Peyer's patch (tissue), 4 donors: ENCODE measurements around the gene RSPH9. TPM values are rescaled to one million over a fixed set of nuclear protein-coding genes. Genes with fewer than 3 reads are reported as not detected.

Experiments
- DNase-seq, 3 donors: peaks; one replicate each; pipeline ENCODE4 v3.0.0-alpha.2; 2017 to 2019
- H3K27ac ChIP-seq, 4 donors: fragments of 200-600 bp; sonication (generic); one replicate each; pipeline ENCODE4 v1.5.1; 2016 to 2019
- H3K27me3 ChIP-seq, 2 donors: fragments of 200-600 bp; sonication (generic); one replicate each; pipeline ENCODE4 v1.5.1; 2019
- H3K36me3 ChIP-seq, 3 donors: fragments of 200-600 bp; sonication (generic); one replicate each; pipeline ENCODE4 v1.5.1; 2016 to 2019
- H3K4me1 ChIP-seq, 4 donors: fragments of 200-600 bp; sonication (generic); one replicate each; pipeline ENCODE4 v1.5.1; 2016 to 2019
- H3K4me3 ChIP-seq, 4 donors: fragments of 200-600 bp; sonication (generic); 1 replicate in 3 of 4; 2 replicates in 1 of 4; pipeline ENCODE4 v1.5.1; 2016 to 2019; ENCODE audit warnings: mild to moderate bottlenecking in 1 of 4
- H3K9me3 ChIP-seq, 4 donors: fragments of 200-600 bp; sonication (generic); one replicate each; pipeline ENCODE4 v1.5.1; 2016 to 2019; ENCODE audit warnings: mild to moderate bottlenecking in 1 of 4
- POLR2A ChIP-seq, 2 donors: fragments of 450-650 bp; IDR thresholded peaks; one replicate each; pipeline ENCODE4 v1.5.1; 2017; ENCODE audit warnings: antibody characterized with exemption in 2 of 2, mild to moderate bottlenecking in 2 of 2, moderate library complexity in 2 of 2
- total RNA-seq, 4 donors: library from RNA; depleted of rRNA; stranded (reverse); fragments of >200 nt; gene quantifications; one replicate each; pipeline ENCODE4 v1.1.0, GENCODE V29; 2016
- TF ChIP-seq, protein P1 (sequence below), 6 experiments: fragments of 450-650 bp in 4 of 6; fragments of 200-600 bp in 2 of 6; sonication (generic) in 1 of 6; IDR thresholded peaks; one replicate each; pipeline ENCODE4 v1.5.1; 2017 to 2019; ENCODE audit warnings: antibody characterized with exemption in 6 of 6, mild to moderate bottlenecking in 3 of 6, moderate library complexity in 1 of 6

The RSPH9 gene
- total RNA-seq, 4 donors from 2014 or later = 1.7 TPM; not detected in 3

DNA sequence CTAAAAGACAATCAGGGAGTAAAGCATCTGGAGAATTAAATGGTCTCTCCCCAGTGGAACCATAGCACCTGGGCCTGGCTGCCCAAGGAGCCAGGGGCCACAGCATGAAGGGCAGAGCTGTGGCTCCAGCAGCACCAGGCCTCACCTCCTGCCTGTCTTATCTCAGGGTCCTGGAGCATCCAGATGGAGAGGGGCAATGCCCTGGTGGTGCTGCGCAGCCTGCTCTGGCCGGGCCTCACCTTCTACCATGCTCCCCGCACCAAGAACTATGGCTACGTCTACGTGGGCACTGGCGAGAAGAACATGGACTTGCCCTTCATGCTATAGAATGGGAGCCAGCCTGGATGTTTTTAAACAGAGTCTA is 25.8 kb downstream of the RSPH9 start:
- Histone ChIP-seq H3K27me3 (no peaks in the 10 kb centered on the region), H3K27ac (no peak overlapping the region), H3K4me1 (peaks cover 0 to 28% (median 6%) of the 10 kb centered on the region in 4 donors), H3K4me3 (no peak overlapping the region), H3K36me3 (peaks cover 0 to 48% (median 0%) of the 10 kb centered on the region in 3 donors), H3K9me3 (no peaks in the 10 kb centered on the region)
- no peak for DNase-seq
- no peak for TF ChIP-seq POLR2A (IDR thresholded peaks at IDR 0.05)
- TF ChIP-seq, protein P1, sequence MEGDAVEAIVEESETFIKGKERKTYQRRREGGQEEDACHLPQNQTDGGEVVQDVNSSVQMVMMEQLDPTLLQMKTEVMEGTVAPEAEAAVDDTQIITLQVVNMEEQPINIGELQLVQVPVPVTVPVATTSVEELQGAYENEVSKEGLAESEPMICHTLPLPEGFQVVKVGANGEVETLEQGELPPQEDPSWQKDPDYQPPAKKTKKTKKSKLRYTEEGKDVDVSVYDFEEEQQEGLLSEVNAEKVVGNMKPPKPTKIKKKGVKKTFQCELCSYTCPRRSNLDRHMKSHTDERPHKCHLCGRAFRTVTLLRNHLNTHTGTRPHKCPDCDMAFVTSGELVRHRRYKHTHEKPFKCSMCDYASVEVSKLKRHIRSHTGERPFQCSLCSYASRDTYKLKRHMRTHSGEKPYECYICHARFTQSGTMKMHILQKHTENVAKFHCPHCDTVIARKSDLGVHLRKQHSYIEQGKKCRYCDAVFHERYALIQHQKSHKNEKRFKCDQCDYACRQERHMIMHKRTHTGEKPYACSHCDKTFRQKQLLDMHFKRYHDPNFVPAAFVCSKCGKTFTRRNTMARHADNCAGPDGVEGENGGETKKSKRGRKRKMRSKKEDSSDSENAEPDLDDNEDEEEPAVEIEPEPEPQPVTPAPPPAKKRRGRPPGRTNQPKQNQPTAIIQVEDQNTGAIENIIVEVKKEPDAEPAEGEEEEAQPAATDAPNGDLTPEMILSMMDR (IDR thresholded peaks at IDR 0.05) = no peak

DNA sequence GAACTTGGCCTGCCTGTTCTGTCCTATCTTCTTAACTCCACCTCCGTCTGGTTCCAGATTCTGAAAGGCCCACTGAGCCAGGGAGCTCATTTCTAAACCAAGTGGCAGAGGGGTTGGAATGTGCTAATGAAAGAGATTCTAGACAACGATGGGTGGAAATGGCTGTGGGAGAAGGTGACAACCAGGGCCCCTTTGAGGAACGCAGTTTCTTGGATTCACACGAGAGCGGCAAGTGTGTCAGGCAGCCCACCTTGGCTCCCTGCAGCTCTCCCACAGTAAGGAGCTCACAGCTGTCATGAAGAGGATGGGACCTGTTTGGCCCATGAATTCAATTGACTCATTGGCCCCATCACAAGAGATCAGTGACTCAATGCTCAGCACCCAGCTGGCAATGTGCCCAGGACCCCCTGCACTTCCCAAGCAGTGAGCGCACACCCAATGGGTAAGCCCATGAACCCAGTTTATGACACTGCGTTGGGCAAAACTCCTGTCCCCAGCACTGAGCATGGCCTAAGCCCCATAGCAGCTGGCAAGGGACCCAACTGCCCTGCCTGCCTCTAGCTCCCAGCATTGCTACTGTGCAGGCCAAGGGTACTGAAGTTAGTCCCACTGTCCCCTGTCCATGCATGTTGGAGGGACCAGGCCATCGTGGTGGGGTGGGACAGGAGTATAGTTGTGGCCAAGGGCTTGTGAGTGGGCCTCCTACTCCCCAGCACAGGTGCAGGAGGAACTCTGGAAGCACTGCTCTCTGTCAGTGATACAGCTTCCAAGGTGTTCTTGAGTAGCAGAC is 26.4 kb downstream of the RSPH9 start:
- no peaks in the 10 kb centered on the region for H3K9me3 ChIP-seq
- H3K27ac ChIP-seq = no peak overlapping the region
- peaks cover 0 to 28% (median 6%) of the 10 kb centered on the region in 4 donors for H3K4me1 ChIP-seq
- TF ChIP-seq POLR2A (IDR thresholded peaks at IDR 0.05) = no peak
- TF ChIP-seq, protein P1 (IDR thresholded peaks at IDR 0.05) = no peak
- no peak for DNase-seq
- H3K36me3 ChIP-seq = peaks cover 0 to 54% (median 0%) of the 10 kb centered on the region in 3 donors
- H3K4me3 ChIP-seq = no peak overlapping the region
- no peaks in the 10 kb centered on the region for H3K27me3 ChIP-seq

DNA sequence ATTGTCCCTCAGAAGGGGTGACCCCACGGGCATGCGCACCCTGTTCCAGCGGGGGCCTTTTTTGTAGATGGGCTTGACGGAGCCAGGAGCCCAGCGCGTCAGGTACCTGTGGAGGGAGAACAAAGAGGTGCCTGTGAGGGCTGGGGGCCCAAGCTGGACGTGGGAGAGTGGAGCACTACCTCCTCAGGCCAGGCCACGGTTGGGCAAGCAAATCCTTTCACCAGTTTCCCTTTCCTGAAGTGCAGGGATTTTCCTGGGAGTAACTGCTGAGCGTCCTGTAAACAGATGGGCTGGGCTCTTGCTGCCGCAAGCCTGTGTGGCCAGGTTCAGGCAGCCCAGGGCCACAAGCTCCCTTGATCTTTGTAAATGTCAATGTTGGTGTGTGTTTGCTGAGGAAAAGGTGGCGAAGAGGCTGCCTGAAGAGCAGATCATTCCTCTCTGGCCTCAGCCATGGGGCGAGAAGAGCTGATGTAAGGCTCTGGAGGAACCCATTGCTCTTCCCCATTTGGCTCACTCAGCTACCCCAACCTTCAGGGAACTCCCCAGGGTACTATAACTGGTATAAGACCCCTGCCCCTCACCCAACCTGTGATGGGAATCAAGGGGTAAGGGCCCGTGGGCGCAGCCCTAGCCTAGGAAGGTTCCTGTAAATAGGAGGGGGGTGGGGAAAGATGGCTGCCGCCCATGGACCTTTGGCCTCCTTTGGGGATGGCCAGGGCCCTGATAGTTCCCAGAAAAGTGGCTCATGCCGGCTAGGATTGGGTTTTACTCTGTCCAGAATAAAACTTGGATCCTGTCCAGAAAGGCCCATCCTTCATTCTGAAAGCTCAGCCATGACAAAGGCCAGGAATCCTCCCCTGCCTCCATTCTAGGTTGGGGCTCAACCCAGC is 27.2 kb downstream of the RSPH9 start:
- H3K27me3 ChIP-seq = no peaks in the 10 kb centered on the region
- no peak overlapping the region for H3K4me3 ChIP-seq
- H3K4me1 ChIP-seq = peaks cover 0 to 23% (median 6%) of the 10 kb centered on the region in 4 donors
- DNase-seq = no peak
- H3K36me3 ChIP-seq = peaks cover 0 to 63% (median 0%) of the 10 kb centered on the region in 3 donors
- peak overlapping the region in 1 of 4 donors; percentile 25 for H3K27ac ChIP-seq
- no peaks in the 10 kb centered on the region for H3K9me3 ChIP-seq
- TF ChIP-seq, protein P1 (IDR thresholded peaks at IDR 0.05) = no peak
- no peak for TF ChIP-seq POLR2A (IDR thresholded peaks at IDR 0.05)

DNA sequence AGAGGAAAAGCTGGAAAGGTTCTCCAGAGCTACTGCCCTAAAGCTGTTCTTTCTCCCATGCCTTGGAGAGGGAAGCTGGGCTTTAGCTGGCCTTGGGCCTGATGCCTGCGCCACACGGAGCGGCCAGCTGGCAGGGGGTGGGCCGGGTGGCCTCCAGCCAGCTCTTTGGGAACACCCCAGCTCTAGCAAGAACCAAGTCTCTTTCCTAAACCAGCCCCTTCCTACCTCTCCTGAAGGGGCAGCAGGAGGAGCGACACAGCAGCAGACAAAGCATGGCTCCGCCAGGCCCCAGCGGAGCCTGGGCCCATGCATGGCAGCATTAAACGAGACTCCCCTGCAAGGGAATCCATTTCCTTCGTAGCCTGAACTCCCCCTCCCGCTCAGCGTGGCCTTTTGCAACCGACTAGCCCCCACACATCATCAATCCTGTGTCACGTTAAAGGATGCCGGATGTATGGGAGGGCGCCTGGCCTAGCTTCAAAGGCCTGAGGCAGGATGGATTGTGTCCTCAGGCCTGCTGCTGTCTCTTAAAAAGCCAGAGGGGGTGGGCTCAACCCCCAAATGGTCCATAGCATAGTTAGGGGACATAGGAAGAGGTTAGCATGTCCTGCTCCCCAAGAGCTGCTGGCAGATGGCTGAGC is 28.7 kb downstream of the RSPH9 start:
- DNase-seq = no peak
- Histone ChIP-seq H3K9me3 (no peaks in the 10 kb centered on the region), H3K36me3 (peaks cover 0 to 78% (median 0%) of the 10 kb centered on the region in 3 donors), H3K4me1 (peaks cover 0 to 8% (median 0%) of the 10 kb centered on the region in 4 donors), H3K27me3 (no peaks in the 10 kb centered on the region), H3K27ac (no peak overlapping the region), H3K4me3 (no peak overlapping the region)
- TF ChIP-seq POLR2A (IDR thresholded peaks at IDR 0.05) = no peak
- TF ChIP-seq, protein P1 (IDR thresholded peaks at IDR 0.05) = no peak

DNA sequence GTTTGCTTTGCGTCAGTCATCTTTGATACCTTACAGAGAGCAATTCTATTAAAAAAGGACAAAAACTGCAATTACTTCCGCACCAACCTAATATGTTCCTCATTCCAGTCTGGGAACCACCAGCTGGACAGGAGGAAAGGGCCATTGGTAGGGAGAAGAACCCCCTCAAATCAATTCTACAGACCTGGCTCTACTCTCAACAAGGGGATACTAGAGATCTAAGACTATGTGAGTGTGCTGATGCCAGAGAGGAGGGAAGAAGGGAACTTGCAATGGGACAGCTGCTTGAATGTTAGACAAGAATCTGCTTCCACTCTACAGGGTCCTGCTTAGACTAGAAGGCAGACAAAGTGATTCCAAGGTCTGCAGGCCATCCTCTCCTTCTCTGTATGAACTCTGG is 29.5 kb downstream of the RSPH9 start:
- peaks cover 0 to 85% (median 0%) of the 10 kb centered on the region in 3 donors for H3K36me3 ChIP-seq

More for the DNA sequence above, 29.5 kb downstream of the RSPH9 start:
- H3K4me1 ChIP-seq = peaks cover 0 to 7% (median 0%) of the 10 kb centered on the region in 4 donors
- no peak for TF ChIP-seq POLR2A (IDR thresholded peaks at IDR 0.05)
- TF ChIP-seq, protein P1 (IDR thresholded peaks at IDR 0.05) = no peak
- H3K4me3 ChIP-seq = no peak overlapping the region
- no peak overlapping the region for H3K27ac ChIP-seq
- DNase-seq = no peak
- no peaks in the 10 kb centered on the region for H3K27me3 ChIP-seq
- no peaks in the 10 kb centered on the region for H3K9me3 ChIP-seq
